HEK293T (cell line): ENCODE results near the gene IQCC.

ENCODE experiments used
- ARNT ChIP-seq: fragments of 450-650 bp; IDR thresholded peaks from 2 replicates; pipeline ENCODE4 v1.6.1; 2017; ENCODE audit warnings: mild to moderate bottlenecking
- BHLHE40 ChIP-seq: fragments of 450-650 bp; IDR thresholded peaks from 2 replicates; pipeline ENCODE4 v1.6.1; 2016; ENCODE audit warnings: mild to moderate bottlenecking, moderate library complexity, borderline replicate concordance
- CTBP1 ChIP-seq: fragments of 450-650 bp; IDR thresholded peaks from 2 replicates; pipeline ENCODE4 v1.6.1; 2016; ENCODE audit warnings: borderline replicate concordance
- ELF4 ChIP-seq: fragments of 450-650 bp; IDR thresholded peaks from 2 replicates; pipeline ENCODE4 v1.6.1; 2017; ENCODE audit warnings: antibody characterized with exemption
- FOXA1 ChIP-seq: fragments of 450-650 bp; IDR thresholded peaks from 2 replicates; pipeline ENCODE4 v1.6.1; 2016; ENCODE audit warnings: mild to moderate bottlenecking
- FOXM1 ChIP-seq: fragments of 450-650 bp; IDR thresholded peaks from 2 replicates; pipeline ENCODE4 v1.6.1; 2017; ENCODE audit warnings: mild to moderate bottlenecking, borderline replicate concordance
- HDGF ChIP-seq: fragments of 450-650 bp; IDR thresholded peaks from 2 replicates; pipeline ENCODE4 v1.6.1; 2017; ENCODE audit warnings: antibody characterized with exemption, borderline replicate concordance
- NFRKB ChIP-seq: fragments of 450-650 bp; IDR thresholded peaks from 2 replicates; pipeline ENCODE4 v1.6.1; 2016; ENCODE audit warnings: mild to moderate bottlenecking, moderate library complexity
- SP1 ChIP-seq: fragments of 450-650 bp; IDR thresholded peaks from 2 replicates; pipeline ENCODE4 v1.6.1; 2017
- SUZ12 ChIP-seq: fragments of 450-650 bp; IDR thresholded peaks from 2 replicates; pipeline ENCODE4 v1.6.1; 2016; ENCODE audit warnings: mild to moderate bottlenecking
- TARDBP ChIP-seq: fragments of 450-650 bp; IDR thresholded peaks from 2 replicates; pipeline ENCODE4 v1.6.1; 2016
- ZNF384 ChIP-seq: fragments of 450-650 bp; IDR thresholded peaks from 2 replicates; pipeline ENCODE4 v1.6.1; 2016
- TF ChIP-seq, protein P1 (sequence below): fragments of 450-650 bp; IDR thresholded peaks from 2 replicates; pipeline ENCODE4 v1.6.1; 2016

- TF ChIP-seq, protein P1, sequence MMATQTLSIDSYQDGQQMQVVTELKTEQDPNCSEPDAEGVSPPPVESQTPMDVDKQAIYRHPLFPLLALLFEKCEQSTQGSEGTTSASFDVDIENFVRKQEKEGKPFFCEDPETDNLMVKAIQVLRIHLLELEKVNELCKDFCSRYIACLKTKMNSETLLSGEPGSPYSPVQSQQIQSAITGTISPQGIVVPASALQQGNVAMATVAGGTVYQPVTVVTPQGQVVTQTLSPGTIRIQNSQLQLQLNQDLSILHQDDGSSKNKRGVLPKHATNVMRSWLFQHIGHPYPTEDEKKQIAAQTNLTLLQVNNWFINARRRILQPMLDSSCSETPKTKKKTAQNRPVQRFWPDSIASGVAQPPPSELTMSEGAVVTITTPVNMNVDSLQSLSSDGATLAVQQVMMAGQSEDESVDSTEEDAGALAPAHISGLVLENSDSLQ: no peak
- no peak for TF ChIP-seq SP1
- no peak for TF ChIP-seq TARDBP
- no peak for TF ChIP-seq FOXA1
- no peak for TF ChIP-seq ARNT
- TF ChIP-seq ZNF384: no peak
- no peak for TF ChIP-seq ELF4
- TF ChIP-seq SUZ12: no peak
- no peak for TF ChIP-seq FOXM1
- no peak for TF ChIP-seq CTBP1
- TF ChIP-seq NFRKB: no peak
- no peak for TF ChIP-seq HDGF
- no peak for TF ChIP-seq BHLHE40
These were observed 26.4 kb upstream of the IQCC start for GRCh38 chr1:32179193-32179442.
